K562 (cell line): Measurements from ENCODE around the gene PRND. TPM values are rescaled to one million over a fixed set of nuclear protein-coding genes. Genes with fewer than 3 reads are reported as not detected.

Experiments used
- ATAC-seq: fragments of 200-7000 bp; cut with Tn5 transposase; 3 replicates; pipeline ENCODE4 v1.9.1; 2020; ENCODE audit warnings: moderate library complexity
- BruUV-seq: library from RNA; stranded (reverse); fragments of 400-500 nt; replicated peaks from 2 replicates; lab custom pipeline; 2021; lab: Mats Ljungman, UMichigan
- CTCF ChIA-PET: fragments of 300-600 bp; formaldehyde crosslinking; extraction: SDS; loops from one replicate; lab custom pipeline; 2021; ENCODE audit warnings: low intra/inter-chr PET ratio; lab: Yijun Ruan, JAX
- POLR2A ChIA-PET: fragments of 300-600, 350-650 bp; sonication (Branson Sonifier 250); formaldehyde crosslinking; extraction: SDS; loops from one replicate; lab custom pipeline; 2021; ENCODE audit warnings: antibody characterized with exemption, inconsistent platforms; lab: Yijun Ruan, JAX
- DNase-seq, 4 experiments: peaks; one replicate each; pipeline versions ENCODE4 v3.0.0 to v3.0.0-alpha.2; 2011 to 2018; ENCODE audit warnings: low spot score in 3 of 4, mixed read lengths in 3 of 4; ENCODE audit errors: extremely low read depth in 1 of 4
- FAIRE-seq: peaks from 2 replicates; lab custom pipeline; 2011; peaks lifted over from hg19 to GRCh38; lab: Jason Lieb, UNC
- H2AFZ ChIP-seq: 2 replicates; pipeline ENCODE4 v1.6.0; 2011; ENCODE audit warnings: low read depth, low read length, control low read depth, inconsistent platforms
- H3K27ac ChIP-seq: fragments of 200-600 bp; 3 replicates; pipeline ENCODE4 v1.8.0; 2011; ENCODE audit warnings: low read depth, mild to moderate bottlenecking, control low read depth, inconsistent platforms, low read length, moderate library complexity, mixed read lengths; ENCODE audit errors: extremely low read depth
- H3K27me3 ChIP-seq, 2 experiments: fragments of 300-600 bp in 1 of 2; 2 replicates in 1 of 2; 3 replicates in 1 of 2; pipeline versions ENCODE4 v1.6.0 to v1.8.0; 2011; ENCODE audit warnings: inconsistent platforms in 2 of 2, low read length in 2 of 2, mild to moderate bottlenecking in 1 of 2, mixed read lengths in 1 of 2, moderate library complexity in 1 of 2; ENCODE audit not compliant: control insufficient read depth in 2 of 2, insufficient read depth in 2 of 2
- H3K36me3 ChIP-seq: fragments of 300-600 bp; 3 replicates; pipeline ENCODE4 v1.8.0; 2011; ENCODE audit warnings: mild to moderate bottlenecking, low read length, inconsistent platforms; ENCODE audit not compliant: control insufficient read depth, insufficient read depth
- H3K4me1 ChIP-seq, 2 experiments: fragments of 200-600 bp in 1 of 2; replicated peaks in 1 of 2; 2 replicates in 1 of 2; 3 replicates in 1 of 2; pipeline versions ENCODE4 v1.5.1 to v1.8.0; 2011; ENCODE audit warnings: inconsistent platforms in 2 of 2, low read length in 2 of 2, mild to moderate bottlenecking in 1 of 2, mixed read lengths in 1 of 2, moderate library complexity in 1 of 2; ENCODE audit not compliant: control insufficient read depth in 2 of 2, insufficient read depth in 2 of 2
- H3K4me2 ChIP-seq: 2 replicates; pipeline ENCODE4 v1.6.1; 2011; ENCODE audit warnings: low read length, control low read depth, inconsistent platforms, mixed read lengths; ENCODE audit not compliant: insufficient read depth
- H3K4me3 ChIP-seq: fragments of 200-600 bp; sonication (generic), shearing (Covaris generic); 2 replicates; pipeline ENCODE4 v1.5.1; 2016; ENCODE audit warnings: control low read depth, inconsistent platforms
- H3K79me2 ChIP-seq: fragments of 200-600 bp; 3 replicates; pipeline ENCODE4 v1.8.0; 2011; ENCODE audit warnings: low read length, inconsistent platforms; ENCODE audit not compliant: control insufficient read depth, insufficient read depth
- H3K9ac ChIP-seq, 2 experiments: 2 replicates each; pipeline versions ENCODE4 v1.6.0 to v1.6.1; 2011; ENCODE audit warnings: low read depth in 2 of 2, low read length in 2 of 2, control low read depth in 1 of 2, inconsistent platforms in 1 of 2, mild to moderate bottlenecking in 1 of 2, mixed read lengths in 1 of 2; ENCODE audit not compliant: insufficient read depth in 1 of 2
- H3K9me1 ChIP-seq: one replicate; pipeline ENCODE4 v1.6.0; 2011; ENCODE audit warnings: inconsistent platforms, mild to moderate bottlenecking, low read length, moderate library complexity; ENCODE audit not compliant: control insufficient read depth, insufficient read depth
- H3K9me3 ChIP-seq: replicated peaks from 2 replicates; pipeline ENCODE4 v1.5.1; 2011; ENCODE audit warnings: low read depth, low read length, inconsistent platforms; ENCODE audit not compliant: control insufficient read depth, insufficient read depth
- H4K20me1 ChIP-seq: replicated peaks from 2 replicates; pipeline ENCODE4 v1.6.1; 2011; ENCODE audit warnings: low read length, inconsistent platforms, mixed read lengths; ENCODE audit not compliant: control insufficient read depth, insufficient read depth
- ATF6 ChIP-seq: sonication (generic); formaldehyde crosslinking; IDR thresholded peaks from 2 replicates; pipeline ENCODE4 v1.4.0; 2020; ENCODE audit warnings: mild to moderate bottlenecking, missing genetic modification reagents
- BACH1 ChIP-seq: fragments of 200-800 bp; sonication (Bioruptor generic); IDR thresholded peaks from 2 replicates; pipeline ENCODE4 v1.6.1; 2016; ENCODE audit warnings: missing genetic modification characterization, missing compliant biosample characterization
- CEBPG ChIP-seq, 3 experiments: fragments of 200-800 bp in 1 of 3; sonication (Bioruptor generic) in 1 of 3; sonication (generic) in 1 of 3; formaldehyde crosslinking in 1 of 3; IDR thresholded peaks in 2 of 3; conservative IDR thresholded peaks in 1 of 3; 2 replicates each; pipeline versions ENCODE4 v1.6.1 to v1.8.0; 2016 to 2022; ENCODE audit warnings: missing compliant biosample characterization in 2 of 3, missing genetic modification characterization in 2 of 3, mild to moderate bottlenecking in 1 of 3, missing genetic modification reagents in 1 of 3
- GTF2B ChIP-seq: IDR thresholded peaks from 2 replicates; pipeline ENCODE4 v1.6.1; 2011; ENCODE audit not compliant: insufficient read length; ENCODE audit errors: extremely low read depth
- HEY1 ChIP-seq: fragments of 250-450 bp; sonication (Bioruptor Pico); IDR thresholded peaks from 2 replicates; pipeline ENCODE4 v1.5.0; 2020; ENCODE audit warnings: mild to moderate bottlenecking, moderate library complexity, borderline replicate concordance
- KAT2B ChIP-seq: IDR thresholded peaks from one replicate; pipeline ENCODE4 v1.6.1; 2012; ENCODE audit warnings: low read depth, mild to moderate bottlenecking, control low read depth, inconsistent platforms, low read length, moderate library complexity
- NR4A1 ChIP-seq, 2 experiments: fragments of 250-450 bp in 1 of 2; fragments of 450-650 bp in 1 of 2; sonication (Bioruptor Pico) in 1 of 2; IDR thresholded peaks; 2 replicates each; pipeline versions ENCODE4 v1.4.0 to v1.6.1; 2016 to 2020; ENCODE audit warnings: mild to moderate bottlenecking in 2 of 2, missing compliant biosample characterization in 1 of 2, missing genetic modification characterization in 1 of 2, moderate library complexity in 1 of 2
- PCBP1 ChIP-seq: fragments of 200-400 bp; formaldehyde crosslinking; IDR thresholded peaks from 2 replicates; pipeline ENCODE4 v1.6.1; 2018; ENCODE audit warnings: mild to moderate bottlenecking, low read depth, low read length; ENCODE audit not compliant: poor library complexity, severe bottlenecking
- SREBF2 ChIP-seq: sonication (generic); formaldehyde crosslinking; IDR thresholded peaks from 2 replicates; pipeline ENCODE4 v1.4.0; 2020; ENCODE audit warnings: mild to moderate bottlenecking, missing genetic modification reagents
- THAP7 ChIP-seq: fragments of 250-450 bp; sonication (Bioruptor Pico); IDR thresholded peaks from 2 replicates; pipeline ENCODE4 v1.5.0; 2021
- ZFP1 ChIP-seq: fragments of 450-650 bp; formaldehyde crosslinking; IDR thresholded peaks from 2 replicates; pipeline ENCODE4 v1.4.0; 2020; ENCODE audit warnings: mild to moderate bottlenecking, mixed read lengths
- ZNF518B ChIP-seq: fragments of 250-450 bp; sonication (Bioruptor Pico); IDR thresholded peaks from 2 replicates; pipeline ENCODE4 v1.5.0; 2021; ENCODE audit warnings: mild to moderate bottlenecking, moderate library complexity
- WGBS: fragments of 100-300 bp; shearing (Covaris generic); methylation state at CpG from one replicate; pipeline ENCODE4 v1.1.6; 2016; ENCODE audit warnings: low coverage, mixed read lengths; ENCODE audit not compliant: insufficient coverage; ENCODE audit errors: missing lambda C conversion rate; 5-methylcytosine and 5-hydroxymethylcytosine counted together
- in situ Hi-C: fragments of 300-500 bp; cut with MboI; formaldehyde crosslinking; loops from 4 replicates; pipeline ENCODE4 v1.15.0; 2018; ENCODE audit warnings: inconsistent platforms, mixed read lengths
- intact Hi-C: fragments of 100-400 bp; cut with micrococcal nuclease; formaldehyde crosslinking; loops from 2 replicates; pipeline ENCODE4 v1.14.2; 2022
- polyA plus RNA-seq, 8 experiments: library from polyadenylated mRNA; depleted of rRNA in 4 of 8; stranded (reverse) in 5 of 8; unstranded in 3 of 8; fragments of >200 nt; fragmentation: Nextera tagmentation in 2 of 8; fragmentation: Illumina TruSeq in 1 of 8; extraction: Ambion mirVana in 2 of 8; extraction: Trizol in 1 of 8; gene quantifications; 2 replicates each; pipeline versions ENCODE4 v1.2.1 to v1.2.3, GENCODE V29; 2011 to 2014; ENCODE audit warnings: inconsistent platforms in 1 of 8, missing spikeins in 1 of 8
- total RNA-seq, 7 experiments: library from RNA; depleted of rRNA in 6 of 7; stranded (reverse); fragments of >200 nt in 6 of 7; fragmentation: Illumina TruSeq in 2 of 7; extraction: Trizol in 2 of 7; gene quantifications; 2 replicates each; pipeline versions ENCODE4 v1.2.1 to v1.2.3, GENCODE V29; 2011 to 2021; ENCODE audit warnings: low replicate concordance in 1 of 7

The PRND gene
- total and polyA plus RNA-seq, 9 of the 15 experiments (the other 6 are each of a cell fraction or from before 2014, with no cell fraction given): not detected

GRCh38 chr20:4773736-4774135 lies 52.0 kb downstream of the PRND start (continued):
- TF ChIP-seq THAP7 (no peak), CEBPG (CRISPR knock-in tag; IDR thresholded peaks at IDR 0.05) (no peak), CEBPG (tag; conservative IDR thresholded peaks at IDR 0.05 in 1 of 2, IDR thresholded peaks at IDR 0.05 in 1 of 2) (no peak), ZFP1 (CRISPR knock-in tag) (no peak), NR4A1 (CRISPR knock-in tag; IDR thresholded peaks at IDR 0.05) (no peak), NR4A1 (tag; IDR thresholded peaks at IDR 0.05) (no peak), SREBF2 (CRISPR knock-in tag) (no peak)

GRCh38 chr20:4774207-4774606 lies 52.5 kb downstream of the PRND start:
- no peak for ATAC-seq
- WGBS: 27% methylated on average over 4 of the region's 4 CpGs
- CTCF ChIA-PET: no interaction called here
- TF ChIP-seq ZNF518B (CRISPR knock-in tag) (no peak), BACH1 (tag) (no peak), ATF6 (CRISPR knock-in tag) (no peak), GTF2B (no peak), KAT2B (no peak), HEY1 (CRISPR knock-in tag) (no peak), PCBP1 (no peak)

More at GRCh38 chr20:4774207-4774606, 52.5 kb downstream of the PRND start:
- no peaks in the 10 kb centered on the region for H4K20me1 ChIP-seq
- no peaks in the 10 kb centered on the region for H3K9me1 ChIP-seq
- H3K9me3 ChIP-seq: no peaks in the 10 kb centered on the region
- BruUV-seq: no TSS peak
- H3K9ac ChIP-seq: no peak overlapping the region
- POLR2A ChIA-PET: no interaction called here
- H3K4me3 ChIP-seq: no peak overlapping the region
- in situ Hi-C loops (no loop called here), intact Hi-C loops (loop anchor here (1.0 kb wide), 1 partner anchor 13 kb away; no protein-coding TSS in a partner anchor)
- H2AFZ ChIP-seq: no peak overlapping the region
- no peak overlapping the region for H3K4me2 ChIP-seq
- peaks cover 0 to 9% of the 10 kb centered on the region in 2 experiments; a peak in 2 of 5 replicates for H3K27me3 ChIP-seq
- no peak overlapping the region for H3K27ac ChIP-seq
- no peak for DNase-seq
- no peak for FAIRE-seq
- no peaks in the 10 kb centered on the region for H3K36me3 ChIP-seq
- H3K4me1 ChIP-seq: peaks cover 0 to 4% of the 10 kb centered on the region in 2 experiments; a peak in 2 of 5 replicates
- H3K79me2 ChIP-seq: no peaks in the 10 kb centered on the region
